H9 (cell line): ENCODE data around the gene ICOSLG. TPM values are rescaled to one million over a fixed set of nuclear protein-coding genes. Genes with fewer than 3 reads are reported as not detected.

Experiments used
- DNase-seq: peaks from one replicate; pipeline ENCODE4 v3.0.0-alpha.2; 2017
- H2AFZ ChIP-seq: one replicate; pipeline ENCODE4 v1.6.1; 2013; ENCODE audit warnings: mild to moderate bottlenecking, low read length, control low read depth, moderate library complexity
- H2AK5ac ChIP-seq: 2 replicates; pipeline ENCODE4 v1.6.1; 2013; ENCODE audit warnings: low read length, control low read depth, mixed read lengths; ENCODE audit not compliant: insufficient read length
- H2BK120ac ChIP-seq: one replicate; pipeline ENCODE4 v1.6.1; 2013; ENCODE audit warnings: low read depth, mild to moderate bottlenecking, low read length, control low read depth, inconsistent platforms; ENCODE audit not compliant: poor library complexity, severe bottlenecking
- H2BK12ac ChIP-seq: 2 replicates; pipeline ENCODE4 v1.6.1; 2013; ENCODE audit warnings: low read length, control low read depth, mixed read lengths, low read depth; ENCODE audit not compliant: insufficient read length
- H2BK15ac ChIP-seq: 2 replicates; pipeline ENCODE4 v1.6.1; 2013; ENCODE audit warnings: low read depth, low read length, control low read depth
- H2BK20ac ChIP-seq: one replicate; pipeline ENCODE4 v1.6.1; 2013; ENCODE audit warnings: low read depth, mild to moderate bottlenecking, low read length, control low read depth, inconsistent platforms; ENCODE audit not compliant: poor library complexity, severe bottlenecking
- H2BK5ac ChIP-seq: 2 replicates; pipeline ENCODE4 v1.6.1; 2013; ENCODE audit warnings: low read length, control low read depth, mixed read lengths; ENCODE audit not compliant: insufficient read length
- H3K14ac ChIP-seq: 2 replicates; pipeline ENCODE4 v1.6.1; 2013; ENCODE audit warnings: low read length, control low read depth; ENCODE audit not compliant: insufficient read depth
- H3K18ac ChIP-seq: 2 replicates; pipeline ENCODE4 v1.6.1; 2013; ENCODE audit warnings: low read depth, mild to moderate bottlenecking, mixed read lengths, low read length, control low read depth; ENCODE audit not compliant: insufficient read length
- H3K23ac ChIP-seq: 2 replicates; pipeline ENCODE4 v1.6.1; 2013; ENCODE audit warnings: low read length, control low read depth, mixed read lengths, low read depth; ENCODE audit not compliant: insufficient read length
- H3K23me2 ChIP-seq: 2 replicates; pipeline ENCODE4 v1.6.1; 2013; ENCODE audit warnings: low read depth, mild to moderate bottlenecking, mixed read lengths, low read length, control low read depth; ENCODE audit not compliant: insufficient read length, poor library complexity, severe bottlenecking
- H3K27ac ChIP-seq: 2 replicates; pipeline ENCODE4 v1.5.1; 2013; ENCODE audit warnings: low read length, control low read depth, mixed read lengths, low read depth; ENCODE audit not compliant: insufficient read length
- H3K27me3 ChIP-seq: 2 replicates; pipeline ENCODE4 v1.6.1; 2013; ENCODE audit warnings: low read length, control low read depth, inconsistent platforms; ENCODE audit not compliant: insufficient read depth
- H3K4ac ChIP-seq: 2 replicates; pipeline ENCODE4 v1.6.1; 2013; ENCODE audit warnings: low read depth, mild to moderate bottlenecking, control low read depth, inconsistent platforms, low read length, moderate library complexity
- H3K4me1 ChIP-seq: 2 replicates; pipeline ENCODE4 v1.6.1; 2013; ENCODE audit warnings: low read length, control low read depth, inconsistent platforms; ENCODE audit not compliant: insufficient read depth
- H3K4me2 ChIP-seq: 2 replicates; pipeline ENCODE4 v1.6.1; 2013; ENCODE audit warnings: low read length, control low read depth, mixed read lengths; ENCODE audit not compliant: insufficient read length, insufficient read depth
- H3K56ac ChIP-seq: 2 replicates; pipeline ENCODE4 v1.6.1; 2013; ENCODE audit warnings: low read depth, mild to moderate bottlenecking, mixed read lengths, low read length, control low read depth; ENCODE audit not compliant: insufficient read length
- H3K79me1 ChIP-seq: 2 replicates; pipeline ENCODE4 v1.6.1; 2013; ENCODE audit warnings: low read depth, mild to moderate bottlenecking, moderate library complexity, low read length, control low read depth, inconsistent platforms; ENCODE audit not compliant: insufficient read depth, poor library complexity, severe bottlenecking
- H3K79me2 ChIP-seq: 2 replicates; pipeline ENCODE4 v1.6.1; 2013; ENCODE audit warnings: low read length, control low read depth, inconsistent platforms; ENCODE audit not compliant: insufficient read depth
- H3K9ac ChIP-seq: 2 replicates; pipeline ENCODE4 v1.6.1; 2013; ENCODE audit warnings: low read length, control low read depth, mixed read lengths; ENCODE audit not compliant: insufficient read length; ENCODE audit errors: extremely low read depth
- H3K9me3 ChIP-seq: one replicate; pipeline ENCODE4 v1.6.1; 2013; ENCODE audit warnings: low read depth, low read length, inconsistent platforms; ENCODE audit not compliant: control insufficient read depth
- H3T11ph ChIP-seq: one replicate; pipeline ENCODE4 v1.6.1; 2013; ENCODE audit warnings: mild to moderate bottlenecking, low read length, control low read depth, inconsistent platforms
- H4K20me1 ChIP-seq: one replicate; pipeline ENCODE4 v1.6.1; 2013; ENCODE audit not compliant: control insufficient read depth, insufficient read length, insufficient read depth
- H4K5ac ChIP-seq: 2 replicates; pipeline ENCODE4 v1.6.1; 2013; ENCODE audit warnings: low read depth, mild to moderate bottlenecking, mixed read lengths, low read length, control low read depth; ENCODE audit not compliant: insufficient read length
- H4K8ac ChIP-seq: replicated peaks from 2 replicates; pipeline ENCODE4 v1.6.1; 2013; ENCODE audit warnings: low read length, control low read depth, mixed read lengths, low read depth; ENCODE audit not compliant: insufficient read length
- H4K91ac ChIP-seq: 2 replicates; pipeline ENCODE4 v1.6.1; 2013; ENCODE audit warnings: low read depth, mild to moderate bottlenecking, moderate library complexity, mixed read lengths, low read length, control low read depth; ENCODE audit not compliant: insufficient read length
- H3K27ac Mint-ChIP-seq, 3 experiments: 2 replicates in 2 of 3; 3 replicates in 1 of 3; pipeline ENCODE4 v1.8.0; 2020 to 2021; ENCODE audit warnings: mixed read lengths in 3 of 3, mild to moderate bottlenecking in 1 of 3, moderate library complexity in 1 of 3
- H3K27me3 Mint-ChIP-seq: 2 replicates; pipeline ENCODE4 v1.8.0; 2021; ENCODE audit warnings: low read depth, mild to moderate bottlenecking, moderate library complexity, mixed read lengths
- H3K36me3 Mint-ChIP-seq, 3 experiments: 2 replicates in 2 of 3; 3 replicates in 1 of 3; pipeline ENCODE4 v1.8.0; 2020 to 2021; ENCODE audit warnings: low read depth in 3 of 3, mixed read lengths in 3 of 3; ENCODE audit not compliant: insufficient read depth in 1 of 3
- H3K4me1 Mint-ChIP-seq, 2 experiments: 2 replicates each; pipeline ENCODE4 v1.8.0; 2020; ENCODE audit warnings: mixed read lengths in 2 of 2
- H3K4me3 Mint-ChIP-seq, 2 experiments: 2 replicates in 1 of 2; 3 replicates in 1 of 2; pipeline ENCODE4 v1.8.0; 2020 to 2021; ENCODE audit warnings: mild to moderate bottlenecking in 2 of 2, mixed read lengths in 2 of 2, moderate library complexity in 1 of 2
- H3K9me3 Mint-ChIP-seq, 2 experiments: 2 replicates in 1 of 2; 3 replicates in 1 of 2; pipeline ENCODE4 v1.8.0; 2020; ENCODE audit warnings: mild to moderate bottlenecking in 2 of 2, mixed read lengths in 2 of 2, moderate library complexity in 1 of 2
- CTCF ChIP-seq: fragments of 200-600 bp; sonication (generic); conservative IDR thresholded peaks from 3 replicates; pipeline ENCODE4 v1.8.0; 2021; ENCODE audit warnings: antibody characterized with exemption, mild to moderate bottlenecking
- WGBS: extraction: QIAGEN DNeasy Blood & Tissue Kit; methylation state at CpG from one replicate; pipeline ENCODE4 v1.1.7; 2013; ENCODE audit warnings: missing lambda C conversion rate, low lambda C conversion rate, mixed read lengths; ENCODE audit not compliant: insufficient read length; ENCODE audit errors: extremely low coverage; 5-methylcytosine and 5-hydroxymethylcytosine counted together
- total RNA-seq: library from RNA; stranded (reverse); gene quantifications from 2 replicates; pipeline ENCODE4 v1.2.1, GENCODE V29; 2021

The ICOSLG gene
- total RNA-seq, 1 experiment from 2014 or later = 6.8 TPM

GRCh38 chr21:44272284-44272858 lies 31.6 kb upstream of the ICOSLG start:
- Histone ChIP-seq H3K9me3 (no peaks in the 10 kb centered on the region), H3K23ac (no peak overlapping the region), H3K18ac (no peak overlapping the region), H3K23me2 (no peaks in the 10 kb centered on the region), H4K8ac (no peak overlapping the region), H2BK12ac (no peak overlapping the region), H3K4me2 (no peak overlapping the region), H3K9ac (no peak overlapping the region), H3K4ac (no peak overlapping the region), H3K79me2 (no peaks in the 10 kb centered on the region), H3K79me1 (no peaks in the 10 kb centered on the region), H2BK20ac (no peak overlapping the region), H4K5ac (no peak overlapping the region), H3K27me3 (no peaks in the 10 kb centered on the region), H4K91ac (no peak overlapping the region), H2BK120ac (no peak overlapping the region), H3T11ph (no peak overlapping the region), H3K14ac (no peak overlapping the region; the same call in 1 of the 2 replicates), H2AFZ (no peak overlapping the region), H3K27ac (no peak overlapping the region), H2AK5ac (no peak overlapping the region), H3K4me1 (no peaks in the 10 kb centered on the region), H3K56ac (no peak overlapping the region), H2BK5ac (no peak overlapping the region), H4K20me1 (no peaks in the 10 kb centered on the region), H2BK15ac (no peak overlapping the region)
- peaks cover 0 to 1% of the 10 kb centered on the region in 2 experiments; a peak in 1 of 4 replicates for H3K4me1 Mint-ChIP-seq
- WGBS = no CpG with 5 or more reads among the region's 18 CpGs
- H3K36me3 Mint-ChIP-seq = no peaks in the 10 kb centered on the region
- H3K27me3 Mint-ChIP-seq = peaks cover 8% of the 10 kb centered on the region
- TF ChIP-seq CTCF = no peak
- H3K4me3 Mint-ChIP-seq = no peak overlapping the region
- no peak overlapping the region for H3K27ac Mint-ChIP-seq
- no peak for DNase-seq
- no peaks in the 10 kb centered on the region; a peak in 1 of 5 replicates for H3K9me3 Mint-ChIP-seq
